GDM1 (cell line): ENCODE measurements around the gene AKR1B15.

Source experiments
- DNase-seq: peaks from one replicate; lab custom pipeline; 2025; lab: John Stamatoyannopoulos, UW

Gene AKR1B15

GRCh38 chr7:134618756-134619530 is 70.0 kb downstream of the AKR1B15 start:
- no peak for DNase-seq

- no peak for DNase-seq
Measured at GRCh38 chr7:134619627-134620331, 70.9 kb downstream of the AKR1B15 start.

GRCh38 chr7:134622303-134622995 is 73.5 kb downstream of the AKR1B15 start:
- DNase-seq: no peak

GRCh38 chr7:134623193-134623592 is 74.3 kb downstream of the AKR1B15 start:
- no peak for DNase-seq

GRCh38 chr7:134625550-134625949 is 76.6 kb downstream of the AKR1B15 start:
- DNase-seq: no peak

GRCh38 chr7:134627109-134627774 is 78.3 kb downstream of the AKR1B15 start:
- no peak for DNase-seq

- no peak for DNase-seq
Measured at GRCh38 chr7:134627775-134628153, 78.9 kb downstream of the AKR1B15 start.

- DNase-seq: no peak
Measured at GRCh38 chr7:134629445-134629844, 80.5 kb downstream of the AKR1B15 start.
